GM21528 (cell line): ENCODE data around the gene SORCS2.

ENCODE experiments used
- ATAC-seq: cut with Tn5 transposase; IDR thresholded peaks from one replicate; pipeline ENCODE4 v1.9.1; 2021; ENCODE audit warnings: mild to moderate bottlenecking, moderate library complexity; ENCODE audit not compliant: unreplicated experiment, low FRiP score

Gene SORCS2

GRCh38 chr4:7384003-7384928 is 191.9 kb downstream of the SORCS2 start:
- no peak for ATAC-seq

- no peak for ATAC-seq
Observed at GRCh38 chr4:7384929-7385890, 192.9 kb downstream of the SORCS2 start.

DNA sequence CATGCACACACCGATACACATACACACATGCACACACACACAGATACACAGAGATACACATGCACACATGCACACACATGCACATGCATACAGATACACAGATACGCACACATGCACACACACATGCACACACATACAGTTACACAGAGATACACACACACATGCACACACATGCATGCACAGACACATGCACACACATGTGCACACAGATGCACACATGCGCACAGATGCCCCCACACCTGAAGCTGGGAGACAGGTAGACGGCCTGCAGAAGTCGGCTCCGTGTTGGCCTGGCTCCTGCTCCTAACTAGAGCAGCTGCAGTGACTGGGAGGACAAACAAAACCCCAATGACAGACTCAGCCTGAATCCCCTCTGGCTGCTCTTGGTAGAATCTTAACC is 195.6 kb downstream of the SORCS2 start:
- no peak for ATAC-seq

DNA sequence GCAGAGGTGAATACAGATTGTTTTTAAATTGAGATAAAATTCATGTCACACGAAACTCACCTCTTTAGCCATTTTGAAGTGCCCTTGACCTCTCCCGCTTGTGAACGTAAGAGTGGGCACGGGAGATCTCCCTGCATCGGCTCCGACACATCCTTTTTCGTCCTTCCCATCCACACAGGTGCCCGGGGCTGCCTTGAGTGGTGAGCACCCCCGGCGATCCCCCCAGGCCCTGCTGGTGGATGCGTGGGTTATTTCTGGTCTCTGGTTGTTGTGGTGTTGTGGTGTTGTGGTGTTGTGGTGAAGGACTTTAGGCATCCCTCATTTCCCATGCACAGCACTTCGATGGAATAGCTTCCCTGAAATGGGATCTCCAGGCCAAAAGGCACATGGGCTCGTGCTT is 196.3 kb downstream of the SORCS2 start:
- no peak for ATAC-seq

DNA sequence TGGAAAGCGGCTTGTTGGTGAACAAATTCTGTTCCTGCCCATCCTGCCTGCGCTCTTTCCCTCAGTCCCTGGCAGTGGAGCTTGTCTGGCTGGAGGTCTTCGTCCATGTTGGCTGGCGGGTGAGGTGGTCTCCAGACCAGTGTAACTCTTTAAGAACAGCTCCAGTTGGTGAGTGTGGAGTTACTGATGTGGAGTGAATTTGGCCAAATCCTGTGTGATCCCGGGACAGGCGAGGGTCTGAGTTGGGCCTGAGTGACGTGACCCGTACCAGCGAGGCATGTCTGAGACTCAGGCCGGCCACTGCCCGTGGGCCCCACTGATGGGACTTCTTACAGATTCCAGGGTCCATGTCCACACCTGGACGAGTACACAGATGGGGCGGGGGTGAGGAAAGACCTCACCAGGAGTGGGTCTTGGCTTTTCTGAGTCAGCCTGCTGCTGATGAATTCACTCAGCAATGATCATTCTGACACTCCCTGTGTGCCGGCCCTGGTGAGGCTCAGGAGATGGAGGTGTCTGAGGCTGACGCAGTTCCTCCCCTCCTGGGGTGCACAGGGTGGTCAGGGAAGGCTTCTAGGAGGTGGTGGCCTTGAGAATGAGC is 196.9 kb downstream of the SORCS2 start:
- ATAC-seq, result no peak

- ATAC-seq, result no peak
Observed at GRCh38 chr4:7389719-7390118, 197.4 kb downstream of the SORCS2 start.

GRCh38 chr4:7390336-7390735 is 198.0 kb downstream of the SORCS2 start:
- no peak for ATAC-seq

DNA sequence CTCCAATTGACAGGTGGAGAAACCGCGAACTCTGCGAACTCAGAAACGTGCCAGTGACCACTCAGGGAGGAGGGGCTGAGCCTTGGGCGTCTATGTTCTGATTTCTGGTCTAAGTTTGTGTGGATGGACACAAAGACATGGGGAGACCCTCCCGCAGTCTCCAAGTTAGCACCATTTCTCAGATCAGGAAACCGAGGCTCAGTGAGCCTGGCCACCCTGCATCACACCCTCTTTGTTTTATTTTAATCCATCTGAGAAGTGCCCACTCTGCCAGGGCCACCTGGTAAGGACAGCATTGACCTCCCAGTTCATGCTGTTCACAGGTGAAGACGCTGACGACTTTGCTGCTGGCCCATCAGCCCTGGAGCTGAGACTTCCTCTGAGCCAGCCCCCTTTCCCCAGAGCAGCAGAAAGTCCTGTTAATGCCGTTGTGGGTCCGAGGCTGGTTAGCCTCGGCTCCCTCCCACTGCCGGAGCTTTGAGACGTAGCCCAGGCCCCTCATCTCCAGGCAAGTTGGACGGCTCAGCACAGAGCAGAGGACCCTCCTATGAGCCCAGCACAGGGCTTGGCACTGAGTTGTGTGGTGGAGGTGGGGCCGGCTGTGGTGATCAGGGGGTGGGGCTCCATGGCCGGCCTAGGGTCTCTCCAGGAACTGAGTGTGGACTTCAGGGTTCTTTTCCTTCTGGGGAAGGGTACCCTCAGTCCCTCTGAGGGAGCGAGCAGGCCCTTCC is 198.7 kb downstream of the SORCS2 start:
- no peak for ATAC-seq

DNA sequence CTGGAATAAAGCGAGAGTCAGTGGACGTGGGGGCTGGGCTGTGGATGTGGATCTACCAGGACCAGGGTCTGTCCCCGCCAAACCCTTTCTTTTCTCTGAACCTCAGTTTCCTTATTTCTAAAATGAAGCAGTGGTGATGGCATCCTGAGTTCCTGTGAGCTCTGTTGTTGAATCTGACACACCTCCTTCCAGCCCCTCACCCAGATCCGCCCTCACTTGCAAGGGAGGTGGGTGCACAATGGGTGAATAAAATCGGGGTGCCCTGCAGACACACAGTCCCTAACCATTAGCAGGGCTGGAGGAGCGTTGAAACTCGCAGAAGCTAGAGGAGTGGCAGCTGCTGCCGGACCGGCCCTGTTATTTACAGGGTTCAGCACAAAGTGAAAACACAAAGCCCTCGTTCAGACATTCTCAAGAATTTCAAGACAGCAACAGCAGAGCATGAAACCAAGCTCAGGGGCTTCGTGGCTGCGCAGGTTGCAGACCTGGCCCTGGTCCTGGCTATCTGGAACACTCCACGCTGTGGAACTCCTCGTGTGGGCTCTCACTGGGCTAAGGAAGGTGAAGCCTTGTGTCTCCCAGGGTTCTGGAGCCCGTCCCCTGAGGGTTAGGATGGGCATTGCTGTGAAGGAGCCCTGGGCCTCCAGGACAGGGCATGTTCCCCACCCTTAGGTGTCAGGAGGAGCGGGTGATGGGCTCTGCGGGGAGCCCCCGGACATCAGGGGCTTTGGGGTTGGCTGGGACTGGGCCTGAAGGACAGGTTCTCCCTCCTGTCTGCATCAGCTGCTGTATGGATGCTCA is 199.5 kb downstream of the SORCS2 start:
- no peak for ATAC-seq

DNA sequence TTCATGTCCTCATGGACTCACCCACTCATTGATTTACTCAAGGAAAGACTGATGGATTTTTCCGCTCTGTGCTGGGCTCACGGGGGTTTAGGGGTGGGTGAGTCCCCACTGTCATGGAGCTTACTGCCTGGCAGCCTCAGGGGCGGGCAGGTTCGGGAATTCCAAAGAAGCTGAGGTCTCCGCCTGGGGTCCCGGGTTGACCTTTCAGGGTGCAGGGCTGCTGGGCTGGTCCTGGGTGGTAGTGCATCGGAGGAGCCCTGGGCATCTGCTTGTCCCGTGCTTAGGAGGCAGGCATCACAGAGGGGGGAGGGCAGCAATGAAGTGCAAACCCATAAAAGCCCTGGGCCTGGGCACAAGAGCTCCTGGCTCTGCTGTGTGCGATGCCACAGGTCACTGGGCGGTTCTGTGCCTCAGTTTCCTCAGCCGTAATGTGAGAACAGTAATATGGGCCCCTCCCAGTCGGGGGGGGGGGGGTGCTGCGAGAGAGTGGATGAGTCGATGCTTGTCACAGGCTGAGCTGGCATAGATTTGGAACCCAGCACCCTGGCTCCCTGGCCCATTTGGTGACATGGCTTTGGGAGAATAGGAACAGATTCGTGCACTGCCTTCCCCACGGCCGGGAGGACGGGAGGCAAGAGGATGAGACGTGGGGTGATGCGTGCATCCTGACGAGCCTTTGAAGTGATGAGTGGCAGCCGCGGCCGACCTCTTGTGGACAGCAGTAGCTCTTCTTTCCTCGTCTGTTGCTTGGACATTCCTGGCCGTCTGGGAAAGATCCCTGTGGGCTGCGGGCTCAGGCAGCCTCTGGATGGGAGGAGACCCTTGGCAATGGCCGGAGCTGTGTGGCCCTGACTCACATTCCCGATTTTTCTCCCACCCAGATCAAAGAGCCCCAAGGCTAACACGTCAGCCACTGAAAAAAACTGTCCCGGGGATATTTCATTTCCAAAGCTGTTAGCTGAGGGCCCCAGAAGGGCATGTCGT is 200.4 kb downstream of the SORCS2 start:
- ATAC-seq, result no peak

- no peak for ATAC-seq
Observed at GRCh38 chr4:7393601-7394575, 201.6 kb downstream of the SORCS2 start.

DNA sequence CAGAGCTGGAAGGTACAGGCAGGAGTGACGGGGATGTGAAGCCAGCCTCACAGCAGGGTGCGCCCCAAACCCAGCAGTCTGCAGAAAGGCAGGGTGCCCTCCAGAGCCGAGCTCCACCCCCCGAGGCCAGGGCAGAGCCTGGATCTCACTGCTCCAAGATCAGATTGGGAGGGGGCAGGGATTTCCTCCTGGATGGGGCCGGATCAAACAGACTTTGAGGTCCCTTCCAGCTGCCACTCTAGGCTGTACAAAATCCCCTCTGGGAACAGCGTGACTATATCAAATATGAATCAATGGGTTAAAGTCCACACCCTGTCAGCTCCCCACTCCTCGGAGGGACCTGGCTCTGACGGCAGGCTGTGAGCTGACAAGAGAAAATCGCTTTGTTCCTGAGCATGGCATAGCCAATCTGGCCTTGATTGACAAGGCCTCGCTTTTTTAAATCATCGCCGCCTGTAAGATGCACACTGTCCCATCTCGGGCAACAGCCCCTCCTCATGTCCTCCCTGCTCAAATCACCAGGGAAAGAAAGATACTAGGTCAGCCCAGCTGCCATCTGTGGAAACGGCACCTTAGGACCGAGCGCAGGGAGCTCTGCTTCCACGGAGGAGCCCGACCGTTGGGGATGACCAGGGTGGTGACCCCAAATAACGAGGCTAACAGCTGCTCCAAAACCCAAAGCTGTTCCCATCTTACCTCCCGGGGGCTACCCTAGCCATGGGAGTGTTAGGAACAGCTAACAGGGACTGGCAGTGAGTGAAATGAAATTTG is 202.5 kb downstream of the SORCS2 start:
- ATAC-seq, result no peak

- no peak for ATAC-seq
Observed at GRCh38 chr4:7395645-7396044, 203.3 kb downstream of the SORCS2 start.

GRCh38 chr4:7396186-7396910 is 204.0 kb downstream of the SORCS2 start:
- no peak for ATAC-seq

GRCh38 chr4:7397206-7398103 is 205.1 kb downstream of the SORCS2 start:
- ATAC-seq, result no peak
